CD4-positive, CD25-positive, alpha-beta regulatory T cell (primary cell): ENCODE data around the gene TMEFF1. TPM values are rescaled to one million over a fixed set of nuclear protein-coding genes. Genes with fewer than 3 reads are reported as not detected.

Experiments used
- ATAC-seq, 2 donors: fragments of 150-1000 bp; cut with Tn5 transposase; one replicate each; pipeline ENCODE4 v1.10.0; 2021; ENCODE audit warnings: low read depth in 2 of 2, moderate number of reproducible peaks in 2 of 2, moderate library complexity in 1 of 2
- DNase-seq, 3 donors: peaks; one replicate each; pipeline versions ENCODE4 v3.0.0 to v3.0.0-alpha.2; 2012 to 2022; ENCODE audit warnings: mixed read lengths in 1 of 3
- H3K27ac ChIP-seq: one replicate; pipeline ENCODE4 v1.7.0; 2013; ENCODE audit warnings: mild to moderate bottlenecking, low read length; ENCODE audit not compliant: insufficient read depth, poor library complexity, severe bottlenecking
- H3K27me3 ChIP-seq: one replicate; pipeline ENCODE4 v1.7.0; 2013; ENCODE audit warnings: low read length; ENCODE audit not compliant: control insufficient read depth, insufficient read depth
- H3K36me3 ChIP-seq: one replicate; pipeline ENCODE4 v1.7.0; 2013; ENCODE audit warnings: mild to moderate bottlenecking, low read length, moderate library complexity; ENCODE audit not compliant: control insufficient read depth, insufficient read depth
- H3K4me1 ChIP-seq: 2 replicates; pipeline ENCODE4 v1.7.0; 2013; ENCODE audit warnings: mild to moderate bottlenecking, low read length; ENCODE audit not compliant: insufficient read depth, control insufficient read depth, poor library complexity, severe bottlenecking
- H3K4me3 ChIP-seq: one replicate; pipeline ENCODE4 v1.7.0; 2013; ENCODE audit warnings: low read depth, mild to moderate bottlenecking, low read length, moderate library complexity
- H3K9me3 ChIP-seq, 2 experiments: 1 replicate in 1 of 2; 2 replicates in 1 of 2; pipeline ENCODE4 v1.7.0; 2013; ENCODE audit warnings: low read length in 2 of 2, mild to moderate bottlenecking in 1 of 2, moderate library complexity in 1 of 2; ENCODE audit not compliant: control insufficient read depth in 2 of 2
- H3K27ac Mint-ChIP-seq, 3 donors: one replicate each; pipeline ENCODE4 v1.8.0; 2020 to 2022; ENCODE audit warnings: mild to moderate bottlenecking in 3 of 3, mixed read lengths in 3 of 3, moderate library complexity in 2 of 3
- H3K27me3 Mint-ChIP-seq: one replicate; pipeline ENCODE4 v1.8.0; 2022; ENCODE audit warnings: mild to moderate bottlenecking, mixed read lengths
- H3K36me3 Mint-ChIP-seq: one replicate; pipeline ENCODE4 v1.8.0; 2020; ENCODE audit warnings: mixed read lengths
- H3K4me1 Mint-ChIP-seq, 4 donors: one replicate each; pipeline ENCODE4 v1.8.0; 2020 to 2022; ENCODE audit warnings: mixed read lengths in 4 of 4, mild to moderate bottlenecking in 1 of 4
- H3K4me3 Mint-ChIP-seq, 4 donors: one replicate each; pipeline ENCODE4 v1.8.0; 2020 to 2022; ENCODE audit warnings: mild to moderate bottlenecking in 4 of 4, mixed read lengths in 4 of 4, moderate library complexity in 3 of 4
- H3K9me3 Mint-ChIP-seq, 7 donors: one replicate each; pipeline ENCODE4 v1.8.0; 2020 to 2022; ENCODE audit warnings: mixed read lengths in 7 of 7, mild to moderate bottlenecking in 3 of 7, moderate library complexity in 2 of 7
- polyA plus RNA-seq, 4 donors: library from polyadenylated mRNA; unstranded; fragments of 300-500 nt; fragmentation: Illumina TruSeq; gene quantifications; one replicate each; pipeline ENCODE4 v1.2.3, GENCODE V29; 2021
- total RNA-seq: library from RNA; stranded (reverse); gene quantifications from one replicate; pipeline ENCODE4 v1.2.3, GENCODE V29; 2022

TMEFF1 gene
- total RNA-seq = 0.49 TPM
- not detected for polyA plus RNA-seq

- H3K4me1 ChIP-seq = peaks cover 14% of the 10 kb centered on the region
- peaks cover 57% of the 10 kb centered on the region for H3K27me3 Mint-ChIP-seq
- peaks cover 0 to 3% (median 0%) of the 10 kb centered on the region in 7 donors for H3K9me3 Mint-ChIP-seq
- no peak within 1 kb of the TSS for H3K27ac ChIP-seq
- peak in 1 of 3 donors; percentile 24 for DNase-seq
- H3K36me3 Mint-ChIP-seq = no peaks in the 10 kb centered on the region
- ATAC-seq = peak in 1 of 2 donors; percentile 34
- H3K4me3 ChIP-seq = no peak within 1 kb of the TSS
- no peaks in the 10 kb centered on the region for H3K9me3 ChIP-seq
- no peak within 1 kb of the TSS for H3K27ac Mint-ChIP-seq
- peaks cover 0 to 8% (median 4%) of the 10 kb centered on the region in 4 donors for H3K4me1 Mint-ChIP-seq
- peaks cover 25% of the 10 kb centered on the region for H3K27me3 ChIP-seq
- peak within 1 kb of the TSS; percentile 17 to 69 (median 64) for H3K4me3 Mint-ChIP-seq
- H3K36me3 ChIP-seq = no peaks in the 10 kb centered on the region
Observed at GRCh38 chr9:100472788-100473275, at the start of gene TMEFF1. TMEFF1 (plus strand) TSS chr9:100473149; CDS start chr9:100473545, 396 bp downstream.

GRCh38 chr9:100425758-100426157 lies 47.2 kb upstream of the TMEFF1 start:
- no peak for ATAC-seq
- Mint-ChIP-seq H3K36me3 (no peaks in the 10 kb centered on the region), H3K4me1 (peaks cover 20 to 36% (median 30%) of the 10 kb centered on the region in 4 donors), H3K27ac (no peak overlapping the region), H3K27me3 (peaks cover 38% of the 10 kb centered on the region), H3K9me3 (peaks cover 0 to 3% (median 0%) of the 10 kb centered on the region in 7 donors), H3K4me3 (peak overlapping the region; percentile 92 to 99 (median 96))
- Histone ChIP-seq H3K4me1 (peaks cover 17% of the 10 kb centered on the region), H3K36me3 (no peaks in the 10 kb centered on the region), H3K9me3 (no peaks in the 10 kb centered on the region), H3K27ac (no peak overlapping the region), H3K27me3 (no peaks in the 10 kb centered on the region), H3K4me3 (no peak overlapping the region)
- no peak for DNase-seq

- H3K36me3 ChIP-seq = no peaks in the 10 kb centered on the region
- H3K4me1 Mint-ChIP-seq = peaks cover 20 to 36% (median 30%) of the 10 kb centered on the region in 4 donors
- peak overlapping the region; percentile 81 to 98 (median 96) for H3K27ac Mint-ChIP-seq
- no peaks in the 10 kb centered on the region for H3K27me3 ChIP-seq
- H3K9me3 ChIP-seq = no peaks in the 10 kb centered on the region
- H3K27ac ChIP-seq = no peak overlapping the region
- no peaks in the 10 kb centered on the region for H3K36me3 Mint-ChIP-seq
- peaks cover 0 to 3% (median 0%) of the 10 kb centered on the region in 7 donors for H3K9me3 Mint-ChIP-seq
- no peak for DNase-seq
- peaks cover 17% of the 10 kb centered on the region for H3K4me1 ChIP-seq
- H3K4me3 Mint-ChIP-seq = peak overlapping the region; percentile 92 to 99 (median 96)
- H3K27me3 Mint-ChIP-seq = peaks cover 36% of the 10 kb centered on the region
- ATAC-seq = no peak
- H3K4me3 ChIP-seq = peak overlapping the region; percentile 79
Observed at GRCh38 chr9:100426189-100426529, 46.8 kb upstream of the TMEFF1 start.

GRCh38 chr9:100426530-100427365 lies 46.2 kb upstream of the TMEFF1 start, which contains the start of gene MSANTD3:
MSANTD3 (plus strand) TSS chr9:100427143; CDS start chr9:100441939, 14,796 bp downstream.
- peak within 1 kb of the TSS; percentile 92 to 99 (median 96) for H3K4me3 Mint-ChIP-seq
- no peaks in the 10 kb centered on the region for H3K9me3 ChIP-seq
- ATAC-seq = peak; percentile 77 to 87
- peaks cover 20 to 36% (median 30%) of the 10 kb centered on the region in 4 donors for H3K4me1 Mint-ChIP-seq
- peak within 1 kb of the TSS; percentile 79 for H3K4me3 ChIP-seq
- no peak within 1 kb of the TSS for H3K27ac ChIP-seq
- H3K27me3 Mint-ChIP-seq = peaks cover 30% of the 10 kb centered on the region
- H3K27ac Mint-ChIP-seq = peak within 1 kb of the TSS; percentile 81 to 98 (median 96)
- peaks cover 0 to 3% (median 0%) of the 10 kb centered on the region in 7 donors for H3K9me3 Mint-ChIP-seq
- H3K4me1 ChIP-seq = peaks cover 17% of the 10 kb centered on the region
- no peaks in the 10 kb centered on the region for H3K36me3 ChIP-seq
- H3K27me3 ChIP-seq = no peaks in the 10 kb centered on the region
- peak; percentile 28 to 58 (median 46) for DNase-seq
- no peaks in the 10 kb centered on the region for H3K36me3 Mint-ChIP-seq

GRCh38 chr9:100427366-100428263 lies 45.3 kb upstream of the TMEFF1 start:
- peaks cover 20 to 37% (median 31%) of the 10 kb centered on the region in 4 donors for H3K4me1 Mint-ChIP-seq
- peak overlapping the region; percentile 67 for H3K4me3 ChIP-seq
- ATAC-seq (peak; percentile 32 to 35), DNase-seq (peak in 2 of 3 donors; percentile 37 to 41)
- H3K27ac Mint-ChIP-seq = peak overlapping the region; percentile 0 to 29 (median 6)
- peaks cover 0 to 3% (median 0%) of the 10 kb centered on the region in 7 donors for H3K9me3 Mint-ChIP-seq
- H3K4me1 ChIP-seq = peaks cover 17% of the 10 kb centered on the region
- H3K27ac ChIP-seq = no peak overlapping the region
- H3K36me3 ChIP-seq = no peaks in the 10 kb centered on the region
- peak overlapping the region; percentile 71 to 93 (median 80) for H3K4me3 Mint-ChIP-seq
- no peaks in the 10 kb centered on the region for H3K27me3 ChIP-seq
- H3K36me3 Mint-ChIP-seq = no peaks in the 10 kb centered on the region
- no peaks in the 10 kb centered on the region for H3K9me3 ChIP-seq
- peaks cover 23% of the 10 kb centered on the region for H3K27me3 Mint-ChIP-seq

GRCh38 chr9:100428871-100429654 lies 43.9 kb upstream of the TMEFF1 start:
- H3K9me3 ChIP-seq = no peaks in the 10 kb centered on the region
- peaks cover 17% of the 10 kb centered on the region for H3K4me1 ChIP-seq
- Mint-ChIP-seq H3K27me3 (peaks cover 11% of the 10 kb centered on the region), H3K36me3 (no peaks in the 10 kb centered on the region), H3K27ac (peak overlapping the region; percentile 29 to 72 (median 41)), H3K9me3 (peaks cover 0 to 2% (median 0%) of the 10 kb centered on the region in 7 donors), H3K4me3 (peak overlapping the region in 3 of 4 donors; percentile 71 to 85 (median 77)), H3K4me1 (peaks cover 20 to 39% (median 33%) of the 10 kb centered on the region in 4 donors)
- no peaks in the 10 kb centered on the region for H3K27me3 ChIP-seq
- H3K27ac ChIP-seq = no peak overlapping the region
- no peak overlapping the region for H3K4me3 ChIP-seq
- ATAC-seq (no peak), DNase-seq (no peak)
- no peaks in the 10 kb centered on the region for H3K36me3 ChIP-seq
